Astrocyte (in vitro differentiated cells and primary cell): ENCODE results near the gene MIR17HG. TPM values are rescaled to one million over a fixed set of nuclear protein-coding genes. Genes with fewer than 3 reads are reported as not detected.

Experiments used
- DNase-seq: peaks from one replicate; pipeline ENCODE4 v3.0.0-alpha.2; 2010; ENCODE audit warnings: low read depth
- FAIRE-seq: peaks from 2 replicates; lab custom pipeline; 2011; peaks lifted over from hg19 to GRCh38; lab: Jason Lieb, UNC
- H2AFZ ChIP-seq: 2 replicates; pipeline ENCODE4 v1.6.0; 2012; ENCODE audit warnings: low read depth, low read length, inconsistent platforms
- H3K27ac ChIP-seq: 2 replicates; pipeline ENCODE4 v1.5.1; 2011; ENCODE audit warnings: low read depth, low read length, inconsistent platforms
- H3K27me3 ChIP-seq: 2 replicates; pipeline ENCODE4 v1.6.0; 2011; ENCODE audit warnings: low read length, inconsistent platforms; ENCODE audit not compliant: insufficient read depth
- H3K36me3 ChIP-seq: 2 replicates; pipeline ENCODE4 v1.5.1; 2011; ENCODE audit warnings: low read length, inconsistent platforms; ENCODE audit not compliant: insufficient read depth
- H3K4me1 ChIP-seq: 2 replicates; pipeline ENCODE4 v1.5.1; 2011; ENCODE audit warnings: low read length, inconsistent platforms; ENCODE audit not compliant: insufficient read depth
- H3K4me2 ChIP-seq: 2 replicates; pipeline ENCODE4 v1.6.0; 2012; ENCODE audit warnings: low read length, inconsistent platforms
- H3K4me3 ChIP-seq: 2 replicates; pipeline ENCODE4 v1.5.1; 2011; ENCODE audit warnings: low read depth, mild to moderate bottlenecking, low read length, inconsistent platforms; ENCODE audit not compliant: insufficient read depth
- H3K79me2 ChIP-seq: 2 replicates; pipeline ENCODE4 v1.6.0; 2012; ENCODE audit warnings: mild to moderate bottlenecking, low read length, inconsistent platforms; ENCODE audit not compliant: insufficient read depth
- H3K9ac ChIP-seq: 2 replicates; pipeline ENCODE4 v1.6.0; 2012; ENCODE audit warnings: mild to moderate bottlenecking, low read length, inconsistent platforms
- H3K9me3 ChIP-seq: 2 replicates; pipeline ENCODE4 v1.5.1; 2012; ENCODE audit warnings: low read depth, mild to moderate bottlenecking, low read length, inconsistent platforms; ENCODE audit not compliant: insufficient read depth
- H4K20me1 ChIP-seq: 2 replicates; pipeline ENCODE4 v1.6.0; 2012; ENCODE audit warnings: low read length, inconsistent platforms; ENCODE audit not compliant: insufficient read depth
- H3K27ac Mint-ChIP-seq: one replicate; pipeline ENCODE4 v1.8.0; 2021; ENCODE audit warnings: mild to moderate bottlenecking, mixed read lengths; ENCODE audit not compliant: unreplicated experiment
- H3K27me3 Mint-ChIP-seq: one replicate; pipeline ENCODE4 v1.8.0; 2021; ENCODE audit warnings: low read depth, mixed read lengths; ENCODE audit not compliant: unreplicated experiment
- H3K36me3 Mint-ChIP-seq: one replicate; pipeline ENCODE4 v1.8.0; 2021; ENCODE audit warnings: low read depth, mixed read lengths; ENCODE audit not compliant: unreplicated experiment
- H3K4me1 Mint-ChIP-seq: one replicate; pipeline ENCODE4 v1.8.0; 2021; ENCODE audit warnings: low read depth, mixed read lengths; ENCODE audit not compliant: unreplicated experiment
- H3K4me3 Mint-ChIP-seq: one replicate; pipeline ENCODE4 v1.8.0; 2021; ENCODE audit warnings: mild to moderate bottlenecking, moderate library complexity, mixed read lengths; ENCODE audit not compliant: unreplicated experiment
- H3K9me3 Mint-ChIP-seq: one replicate; pipeline ENCODE4 v1.8.0; 2021; ENCODE audit warnings: mild to moderate bottlenecking, mixed read lengths; ENCODE audit not compliant: unreplicated experiment
- EZH2 ChIP-seq: IDR thresholded peaks from 2 replicates; pipeline ENCODE4 v1.6.1; 2012; ENCODE audit warnings: mild to moderate bottlenecking, low read length, inconsistent platforms; ENCODE audit not compliant: insufficient read depth
- total RNA-seq: library from RNA; stranded (reverse); gene quantifications from 2 replicates; pipeline ENCODE4 v1.2.1, GENCODE V29; 2021
- TF ChIP-seq, protein P1 (sequence below): IDR thresholded peaks from 2 replicates; pipeline ENCODE4 v1.5.1; 2011; ENCODE audit warnings: low read depth, mild to moderate bottlenecking, inconsistent platforms, low read length, moderate library complexity; ENCODE audit not compliant: insufficient read depth

Gene MIR17HG
- total RNA-seq, 1 donor from 2014 or later: 6.3 TPM

DNA sequence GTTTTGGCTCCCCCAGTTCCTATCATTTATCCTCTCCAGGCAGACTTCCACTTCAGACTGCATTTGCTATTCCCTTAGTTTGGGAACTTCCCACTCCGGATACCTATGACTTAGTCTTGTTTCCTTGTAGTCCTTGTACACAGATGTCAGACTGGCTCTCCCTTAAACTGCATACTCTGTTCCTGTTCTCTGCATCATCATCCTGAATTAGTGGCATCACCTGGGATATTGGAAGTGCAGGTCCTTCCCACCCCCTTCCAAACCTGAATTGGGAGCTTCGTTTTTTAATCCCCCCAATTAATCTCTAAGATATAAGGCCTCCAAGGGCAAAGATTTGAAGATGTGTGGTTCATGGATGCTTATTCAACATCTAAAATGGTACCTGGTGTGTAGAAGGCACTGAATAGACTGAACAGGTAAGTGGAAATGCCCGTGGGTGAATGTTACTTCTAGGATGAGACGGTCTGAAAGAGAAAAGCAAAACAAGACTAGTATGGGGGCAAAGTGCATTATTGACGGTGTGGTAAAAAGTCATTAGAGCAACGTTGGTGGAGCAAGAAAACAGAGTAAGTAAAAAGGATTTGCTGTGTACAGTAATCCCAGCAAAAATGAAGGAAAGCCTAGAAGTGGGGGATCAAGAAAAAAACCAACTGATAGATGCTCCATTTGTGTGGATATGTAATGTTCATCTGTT, 9.6 kb downstream of the MIR17HG start:
- Histone ChIP-seq H3K9me3 (no peaks in the 10 kb centered on the region), H3K27me3 (no peaks in the 10 kb centered on the region), H3K4me2 (no peak overlapping the region), H4K20me1 (peaks cover 56% of the 10 kb centered on the region), H3K9ac (no peak overlapping the region), H3K4me1 (no peaks in the 10 kb centered on the region), H3K4me3 (no peak overlapping the region), H3K27ac (no peak overlapping the region), H3K79me2 (peaks cover 22% of the 10 kb centered on the region), H2AFZ (no peak overlapping the region), H3K36me3 (peaks cover 49% of the 10 kb centered on the region)
- Mint-ChIP-seq H3K27ac (no peak overlapping the region), H3K4me1 (peaks cover 13% of the 10 kb centered on the region), H3K9me3 (no peaks in the 10 kb centered on the region), H3K27me3 (no peaks in the 10 kb centered on the region), H3K4me3 (no peak overlapping the region), H3K36me3 (no peaks in the 10 kb centered on the region)
- no peak for TF ChIP-seq EZH2
- no peak for FAIRE-seq
- no peak for DNase-seq

DNA sequence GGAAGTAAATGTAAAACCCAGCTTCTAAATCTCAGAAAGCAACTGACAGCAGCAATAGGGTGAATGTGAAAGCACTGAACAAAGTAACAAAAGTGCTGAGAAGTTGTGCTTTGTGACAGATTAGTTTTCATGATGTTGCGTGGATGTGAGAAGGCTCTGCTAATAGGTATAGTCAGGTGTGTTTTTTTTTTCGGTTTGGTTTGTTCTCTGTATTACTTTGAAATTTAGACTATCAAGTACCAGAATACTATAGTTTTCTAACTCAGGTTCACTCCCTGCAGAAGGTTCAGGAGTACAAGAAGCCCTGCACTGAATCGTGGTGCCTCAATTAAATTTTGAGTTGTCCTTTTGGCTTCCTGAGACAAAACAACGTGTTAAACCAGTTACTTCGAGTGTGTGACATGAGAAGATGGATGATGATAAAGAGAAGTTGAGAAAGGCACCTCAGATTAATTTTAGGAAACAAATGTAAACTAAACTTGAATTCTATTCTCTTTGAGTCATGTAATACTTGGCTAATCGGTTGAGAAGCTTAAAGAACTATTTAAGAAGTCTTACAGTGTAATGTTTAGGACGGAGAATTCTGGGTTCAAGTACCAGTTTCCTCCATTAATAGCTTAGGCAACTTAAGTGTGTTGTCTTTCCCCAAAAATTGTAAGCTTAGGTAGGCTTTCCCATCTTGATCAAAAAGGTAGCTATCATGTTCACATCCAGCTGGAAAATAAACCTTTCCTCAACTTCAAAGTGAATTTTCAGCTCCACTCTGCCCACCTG, 10.3 kb downstream of the MIR17HG start:
- H3K36me3 Mint-ChIP-seq: no peaks in the 10 kb centered on the region
- H3K4me2 ChIP-seq: no peak overlapping the region
- H3K79me2 ChIP-seq: peaks cover 15% of the 10 kb centered on the region
- H3K4me1 Mint-ChIP-seq: peaks cover 11% of the 10 kb centered on the region
- no peak overlapping the region for H3K27ac Mint-ChIP-seq
- peaks cover 49% of the 10 kb centered on the region for H4K20me1 ChIP-seq
- no peak overlapping the region for H3K9ac ChIP-seq
- DNase-seq (no peak), FAIRE-seq (no peak)
- peaks cover 46% of the 10 kb centered on the region for H3K36me3 ChIP-seq
- H3K4me3 ChIP-seq: no peak overlapping the region
- TF ChIP-seq, protein P1, sequence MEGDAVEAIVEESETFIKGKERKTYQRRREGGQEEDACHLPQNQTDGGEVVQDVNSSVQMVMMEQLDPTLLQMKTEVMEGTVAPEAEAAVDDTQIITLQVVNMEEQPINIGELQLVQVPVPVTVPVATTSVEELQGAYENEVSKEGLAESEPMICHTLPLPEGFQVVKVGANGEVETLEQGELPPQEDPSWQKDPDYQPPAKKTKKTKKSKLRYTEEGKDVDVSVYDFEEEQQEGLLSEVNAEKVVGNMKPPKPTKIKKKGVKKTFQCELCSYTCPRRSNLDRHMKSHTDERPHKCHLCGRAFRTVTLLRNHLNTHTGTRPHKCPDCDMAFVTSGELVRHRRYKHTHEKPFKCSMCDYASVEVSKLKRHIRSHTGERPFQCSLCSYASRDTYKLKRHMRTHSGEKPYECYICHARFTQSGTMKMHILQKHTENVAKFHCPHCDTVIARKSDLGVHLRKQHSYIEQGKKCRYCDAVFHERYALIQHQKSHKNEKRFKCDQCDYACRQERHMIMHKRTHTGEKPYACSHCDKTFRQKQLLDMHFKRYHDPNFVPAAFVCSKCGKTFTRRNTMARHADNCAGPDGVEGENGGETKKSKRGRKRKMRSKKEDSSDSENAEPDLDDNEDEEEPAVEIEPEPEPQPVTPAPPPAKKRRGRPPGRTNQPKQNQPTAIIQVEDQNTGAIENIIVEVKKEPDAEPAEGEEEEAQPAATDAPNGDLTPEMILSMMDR: no peak
- TF ChIP-seq EZH2: no peak
- no peaks in the 10 kb centered on the region for H3K9me3 ChIP-seq
- no peaks in the 10 kb centered on the region for H3K4me1 ChIP-seq
- H2AFZ ChIP-seq: no peak overlapping the region
- no peaks in the 10 kb centered on the region for H3K9me3 Mint-ChIP-seq
- no peak overlapping the region for H3K4me3 Mint-ChIP-seq
- H3K27ac ChIP-seq: no peak overlapping the region
- H3K27me3 Mint-ChIP-seq: no peaks in the 10 kb centered on the region
- no peaks in the 10 kb centered on the region for H3K27me3 ChIP-seq

DNA sequence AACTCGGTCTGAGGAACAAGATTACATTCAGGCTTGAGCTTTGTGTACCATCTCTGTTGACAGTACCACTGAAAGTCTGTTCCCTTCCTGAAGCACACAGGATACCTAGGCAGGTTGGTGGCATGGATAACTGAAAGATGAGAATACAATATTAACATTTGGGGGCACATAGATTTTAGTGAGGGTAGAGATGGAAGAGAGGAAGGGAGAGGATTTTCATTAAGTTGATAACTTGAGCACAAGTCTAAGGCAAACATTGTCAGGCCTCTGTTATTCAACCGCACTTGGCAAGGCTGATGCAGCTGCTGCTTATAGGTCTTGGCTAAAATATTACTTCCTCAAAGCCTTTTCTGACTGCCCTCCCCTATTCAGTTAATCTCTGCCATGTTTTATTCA, 10.9 kb downstream of the MIR17HG start:
- Mint-ChIP-seq H3K4me1 (peaks cover 6% of the 10 kb centered on the region), H3K9me3 (no peaks in the 10 kb centered on the region), H3K27ac (no peak overlapping the region), H3K36me3 (no peaks in the 10 kb centered on the region), H3K27me3 (no peaks in the 10 kb centered on the region), H3K4me3 (no peak overlapping the region)
- no peaks in the 10 kb centered on the region for H3K27me3 ChIP-seq
- TF ChIP-seq EZH2: no peak
- TF ChIP-seq, protein P1: no peak
- no peak overlapping the region for H3K4me3 ChIP-seq
- H3K27ac ChIP-seq: no peak overlapping the region
- peaks cover 46% of the 10 kb centered on the region for H4K20me1 ChIP-seq
- H3K9me3 ChIP-seq: no peaks in the 10 kb centered on the region
- no peak for DNase-seq
- H3K36me3 ChIP-seq: peaks cover 41% of the 10 kb centered on the region
- peaks cover 10% of the 10 kb centered on the region for H3K79me2 ChIP-seq
- H2AFZ ChIP-seq: no peak overlapping the region
- FAIRE-seq: no peak
- no peak overlapping the region for H3K9ac ChIP-seq
- H3K4me2 ChIP-seq: no peak overlapping the region
- H3K4me1 ChIP-seq: no peaks in the 10 kb centered on the region
